Measurements from ENCODE around the gene JAKMIP3. TPM values are rescaled to one million over a fixed set of nuclear protein-coding genes. Genes with fewer than 3 reads are reported as not detected.

JAKMIP3 gene
- total RNA-seq, 1 experiment from 2014 or later, result 2.8 TPM

DNA sequence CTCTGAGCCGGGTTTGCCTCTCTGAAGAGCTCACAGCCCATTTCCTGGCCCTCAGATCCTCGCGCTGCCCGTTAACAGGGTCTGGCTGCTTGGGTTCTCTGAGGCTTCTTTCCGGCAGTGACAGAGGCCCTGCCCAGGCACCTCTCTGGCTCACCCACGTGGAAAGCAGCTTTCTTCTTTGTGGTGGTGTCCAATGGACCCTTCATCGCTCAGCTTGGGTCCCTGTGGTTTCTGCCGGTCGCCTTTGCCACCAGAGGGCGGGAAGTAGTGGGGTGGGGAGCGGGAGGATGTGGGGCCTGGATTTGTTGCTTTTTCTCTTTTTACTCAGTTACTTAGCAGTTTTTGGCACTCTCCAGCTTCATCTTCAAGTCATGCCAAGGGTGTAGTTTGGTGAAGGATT lies 15.6 kb upstream of the JAKMIP3 start:
- ChIA-PET POLR2A (ENCODE audit: low non-redundant PET) (no interaction called here), CTCF (no interaction called here)
- no peak for DNase-seq (ENCODE audit: low spot score)
- Histone ChIP-seq H3K27ac (ENCODE audit: low read depth, low read length, poor library complexity, severe bottlenecking) (no peak overlapping the region), H3K4me1 (ENCODE audit: insufficient read depth, low read length, poor library complexity, severe bottlenecking) (no peaks in the 10 kb centered on the region), H3K36me3 (ENCODE audit: insufficient read depth, low read length, poor library complexity, severe bottlenecking) (no peaks in the 10 kb centered on the region), H3K9me3 (ENCODE audit: low read depth, low read length, poor library complexity, severe bottlenecking) (peaks cover 19% of the 10 kb centered on the region), H3K4me3 (ENCODE audit: low read depth, low read length, poor library complexity, severe bottlenecking) (no peak overlapping the region), H3K27me3 (replicated peaks; ENCODE audit: insufficient read depth, low read depth, low read length, poor library complexity) (peaks cover 24% of the 10 kb centered on the region)
- no peak for TF ChIP-seq EZH2 (IDR thresholded peaks at IDR 0.05; ENCODE audit: borderline replicate concordance, low read depth, low read length, poor library complexity, severe bottlenecking)
- TF ChIP-seq, protein P1, sequence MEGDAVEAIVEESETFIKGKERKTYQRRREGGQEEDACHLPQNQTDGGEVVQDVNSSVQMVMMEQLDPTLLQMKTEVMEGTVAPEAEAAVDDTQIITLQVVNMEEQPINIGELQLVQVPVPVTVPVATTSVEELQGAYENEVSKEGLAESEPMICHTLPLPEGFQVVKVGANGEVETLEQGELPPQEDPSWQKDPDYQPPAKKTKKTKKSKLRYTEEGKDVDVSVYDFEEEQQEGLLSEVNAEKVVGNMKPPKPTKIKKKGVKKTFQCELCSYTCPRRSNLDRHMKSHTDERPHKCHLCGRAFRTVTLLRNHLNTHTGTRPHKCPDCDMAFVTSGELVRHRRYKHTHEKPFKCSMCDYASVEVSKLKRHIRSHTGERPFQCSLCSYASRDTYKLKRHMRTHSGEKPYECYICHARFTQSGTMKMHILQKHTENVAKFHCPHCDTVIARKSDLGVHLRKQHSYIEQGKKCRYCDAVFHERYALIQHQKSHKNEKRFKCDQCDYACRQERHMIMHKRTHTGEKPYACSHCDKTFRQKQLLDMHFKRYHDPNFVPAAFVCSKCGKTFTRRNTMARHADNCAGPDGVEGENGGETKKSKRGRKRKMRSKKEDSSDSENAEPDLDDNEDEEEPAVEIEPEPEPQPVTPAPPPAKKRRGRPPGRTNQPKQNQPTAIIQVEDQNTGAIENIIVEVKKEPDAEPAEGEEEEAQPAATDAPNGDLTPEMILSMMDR (conservative IDR thresholded peaks at IDR 0.05; ENCODE audit: low read depth, low read length), result no peak
- intact Hi-C loops (cut with micrococcal nuclease; ENCODE audit: unreplicated experiment), result no loop called here
- BruUV-seq (replicated peaks), result no TSS peak

DNA sequence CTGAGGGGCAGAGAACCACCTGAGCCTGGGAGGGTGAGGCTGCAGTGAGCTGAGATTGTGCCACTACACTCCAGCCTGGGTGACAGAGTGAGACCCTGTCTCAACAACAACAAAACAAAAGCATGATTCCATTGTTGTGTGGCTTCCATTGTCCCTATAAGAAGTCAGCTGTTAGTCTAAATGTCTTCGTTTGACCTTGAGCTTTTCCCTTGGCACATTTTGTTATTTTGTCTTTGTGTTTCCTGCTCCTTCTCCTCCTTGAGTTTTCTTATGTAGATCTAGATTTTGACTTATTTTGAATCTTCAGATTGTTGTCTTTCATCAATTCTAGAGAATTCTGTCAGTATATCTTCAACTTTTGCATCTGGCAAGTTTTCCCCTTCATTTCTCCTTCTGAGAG lies 13.6 kb upstream of the JAKMIP3 start:
- no TSS peak for BruUV-seq (replicated peaks)
- peaks cover 19% of the 10 kb centered on the region for H3K9me3 ChIP-seq (ENCODE audit: low read depth, low read length, poor library complexity, severe bottlenecking)
- peaks cover 11% of the 10 kb centered on the region for H3K27me3 ChIP-seq (replicated peaks; ENCODE audit: insufficient read depth, low read depth, low read length, poor library complexity)

DNA sequence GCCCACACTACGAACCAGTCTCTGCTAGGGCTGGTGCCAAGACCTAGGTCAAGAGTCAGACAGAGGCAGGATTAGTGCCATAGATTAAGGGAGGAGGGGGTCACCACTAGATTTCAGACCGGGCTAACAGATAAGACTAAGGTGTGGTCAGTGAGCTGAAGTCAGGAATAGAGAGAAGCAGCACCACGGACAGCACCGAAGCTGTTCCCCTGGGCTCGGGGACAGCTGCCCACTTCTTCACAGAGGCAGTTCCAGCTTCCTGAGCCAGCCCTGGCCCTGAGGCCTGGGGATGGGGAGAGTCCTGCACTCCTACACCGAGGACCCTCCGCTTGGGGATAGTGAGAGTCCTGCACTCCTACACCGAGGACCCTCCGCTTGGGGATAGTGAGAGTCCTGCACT lies 11.2 kb upstream of the JAKMIP3 start:
- ChIA-PET POLR2A (ENCODE audit: low non-redundant PET) (no interaction called here), CTCF (no interaction called here)
- H3K4me3 ChIP-seq (ENCODE audit: low read depth, low read length, poor library complexity, severe bottlenecking), result no peak overlapping the region
- peak; percentile 15 for DNase-seq (ENCODE audit: low spot score)
- H3K9me3 ChIP-seq (ENCODE audit: low read depth, low read length, poor library complexity, severe bottlenecking), result peaks cover 19% of the 10 kb centered on the region
- no peaks in the 10 kb centered on the region for H3K36me3 ChIP-seq (ENCODE audit: insufficient read depth, low read length, poor library complexity, severe bottlenecking)
- H3K27me3 ChIP-seq (replicated peaks; ENCODE audit: insufficient read depth, low read depth, low read length, poor library complexity), result peaks cover 2% of the 10 kb centered on the region
- H3K4me1 ChIP-seq (ENCODE audit: insufficient read depth, low read length, poor library complexity, severe bottlenecking), result no peaks in the 10 kb centered on the region
- BruUV-seq (replicated peaks), result no TSS peak
- TF ChIP-seq EZH2 (IDR thresholded peaks at IDR 0.05; ENCODE audit: borderline replicate concordance, low read depth, low read length, poor library complexity, severe bottlenecking), result no peak
- TF ChIP-seq, protein P1 (conservative IDR thresholded peaks at IDR 0.05; ENCODE audit: low read depth, low read length), result no peak
- H3K27ac ChIP-seq (ENCODE audit: low read depth, low read length, poor library complexity, severe bottlenecking), result no peak overlapping the region
- intact Hi-C loops (cut with micrococcal nuclease; ENCODE audit: unreplicated experiment), result no loop called here

More for the DNA sequence above, 13.6 kb upstream of the JAKMIP3 start:
- Histone ChIP-seq H3K4me1 (ENCODE audit: insufficient read depth, low read length, poor library complexity, severe bottlenecking) (no peaks in the 10 kb centered on the region), H3K27ac (ENCODE audit: low read depth, low read length, poor library complexity, severe bottlenecking) (no peak overlapping the region), H3K4me3 (ENCODE audit: low read depth, low read length, poor library complexity, severe bottlenecking) (no peak overlapping the region), H3K36me3 (ENCODE audit: insufficient read depth, low read length, poor library complexity, severe bottlenecking) (no peaks in the 10 kb centered on the region)
- ChIA-PET POLR2A (ENCODE audit: low non-redundant PET) (no interaction called here), CTCF (no interaction called here)
- no peak for DNase-seq (ENCODE audit: low spot score)
- intact Hi-C loops (cut with micrococcal nuclease; ENCODE audit: unreplicated experiment), result no loop called here
- no peak for TF ChIP-seq EZH2 (IDR thresholded peaks at IDR 0.05; ENCODE audit: borderline replicate concordance, low read depth, low read length, poor library complexity, severe bottlenecking)
- TF ChIP-seq, protein P1 (conservative IDR thresholded peaks at IDR 0.05; ENCODE audit: low read depth, low read length), result no peak

All from A673 (cell line).